CD4-positive, alpha-beta memory T cell (primary cell): ENCODE measurements around the gene FAM161B. TPM values are rescaled to one million over a fixed set of nuclear protein-coding genes. Genes with fewer than 3 reads are reported as not detected.
A peak's percentile ranks its signal among the peaks of the same experiment; 100 is the strongest.
"Not testable (repeated sequence)": the region's sequence is repeated elsewhere in the genome, so short reads cannot be mapped to it uniquely, and the experiment has no call there.

Experiments used
- CTCF ChIA-PET: fragments of 350-600 bp; sonication (Branson Sonifier 250); formaldehyde crosslinking; loops from one replicate; lab custom pipeline; 2021; ENCODE audit warnings: inconsistent platforms; ENCODE audit not compliant: partially characterized antibody; lab: Charles Lee
- POLR2A ChIA-PET: fragments of 350-600 bp; sonication (Branson Sonifier 250); formaldehyde crosslinking; loops from one replicate; lab custom pipeline; 2021; ENCODE audit not compliant: partially characterized antibody; lab: Charles Lee
- DNase-seq, 5 donors: peaks; one replicate each; pipeline versions ENCODE4 v3.0.0 to v3.0.0-alpha.2; 2020 to 2022; ENCODE audit warnings: mixed read lengths in 1 of 5
- H3K27ac ChIP-seq: one replicate; pipeline ENCODE4 v1.7.0; 2013; ENCODE audit warnings: low read depth, low read length
- H3K27me3 ChIP-seq: 2 replicates; pipeline ENCODE4 v1.7.0; 2013; ENCODE audit warnings: mild to moderate bottlenecking, low read length, moderate library complexity; ENCODE audit not compliant: insufficient read depth
- H3K36me3 ChIP-seq: 2 replicates; pipeline ENCODE4 v1.7.0; 2013; ENCODE audit warnings: mild to moderate bottlenecking, low read length, moderate library complexity; ENCODE audit not compliant: insufficient read depth
- H3K4me1 ChIP-seq: 2 replicates; pipeline ENCODE4 v1.7.0; 2013; ENCODE audit warnings: mild to moderate bottlenecking, low read length, moderate library complexity; ENCODE audit not compliant: insufficient read depth
- H3K4me3 ChIP-seq, 2 donors: one replicate each; pipeline ENCODE4 v1.7.0; 2013; ENCODE audit warnings: low read length in 2 of 2, mild to moderate bottlenecking in 1 of 2
- H3K9me3 ChIP-seq, 2 donors: one replicate each; pipeline ENCODE4 v1.7.0; 2013; ENCODE audit warnings: low read length in 2 of 2, control low read depth in 1 of 2; ENCODE audit not compliant: control insufficient read depth in 1 of 2
- H3K27ac Mint-ChIP-seq, 7 donors: one replicate each; pipeline ENCODE4 v1.8.0; 2020 to 2021; ENCODE audit warnings: mixed read lengths in 7 of 7, mild to moderate bottlenecking in 6 of 7, inconsistent platforms in 3 of 7, moderate library complexity in 3 of 7
- H3K27me3 Mint-ChIP-seq, 2 donors: one replicate each; pipeline ENCODE4 v1.8.0; 2020 to 2021; ENCODE audit warnings: mixed read lengths in 2 of 2
- H3K36me3 Mint-ChIP-seq, 2 donors: one replicate each; pipeline ENCODE4 v1.8.0; 2020 to 2021; ENCODE audit warnings: mixed read lengths in 2 of 2, inconsistent platforms in 1 of 2, mild to moderate bottlenecking in 1 of 2
- H3K4me1 Mint-ChIP-seq, 4 donors: one replicate each; pipeline ENCODE4 v1.8.0; 2020 to 2021; ENCODE audit warnings: mixed read lengths in 4 of 4, mild to moderate bottlenecking in 1 of 4
- H3K4me3 Mint-ChIP-seq, 8 donors: one replicate each; pipeline ENCODE4 v1.8.0; 2020 to 2021; ENCODE audit warnings: mixed read lengths in 8 of 8, mild to moderate bottlenecking in 7 of 8, moderate library complexity in 6 of 8, inconsistent platforms in 3 of 8
- H3K9me3 Mint-ChIP-seq, 8 donors: one replicate each; pipeline ENCODE4 v1.8.0; 2020 to 2021; ENCODE audit warnings: mixed read lengths in 8 of 8, mild to moderate bottlenecking in 5 of 8, inconsistent platforms in 3 of 8, moderate library complexity in 1 of 8
- intact Hi-C: fragments of 100-400 bp; cut with micrococcal nuclease; formaldehyde crosslinking; loops from one replicate; pipeline ENCODE4 v1.15.1; 2023
- polyA plus RNA-seq, 2 donors: library from polyadenylated mRNA; unstranded; fragments of 300-500 nt; fragmentation: Illumina TruSeq; gene quantifications; one replicate each; pipeline ENCODE4 v1.2.3, GENCODE V29; 2021
- total RNA-seq, 2 experiments: library from RNA; stranded (reverse); gene quantifications; one replicate each; pipeline ENCODE4 v1.2.3, GENCODE V29; 2021

FAM161B gene
- total and polyA plus RNA-seq, 4 experiments from 2014 or later, result 0.59 to 6.5 (median 4.8) TPM

DNA sequence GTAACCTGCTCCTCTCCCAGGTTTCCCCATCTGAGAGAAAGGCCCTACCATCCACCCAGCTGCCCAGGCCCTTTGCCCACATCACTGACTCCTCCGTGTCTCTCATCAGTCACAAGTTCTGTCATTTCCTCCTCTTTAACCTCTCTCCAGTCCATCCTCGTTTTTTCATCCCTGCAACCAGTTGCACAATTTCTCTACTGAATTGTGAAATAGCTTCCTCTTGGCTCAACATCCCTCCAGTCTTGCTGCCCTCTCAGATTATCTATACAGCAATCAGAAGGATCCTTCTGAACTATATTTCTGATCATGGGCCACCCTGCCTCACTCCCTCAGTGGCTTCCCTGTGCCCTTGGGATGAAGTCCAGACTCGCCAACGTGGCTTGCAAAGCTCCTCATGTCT, 6.8 kb downstream of the FAM161B start:
- no peak overlapping the region for H3K27ac ChIP-seq
- CTCF ChIA-PET, result no interaction called here
- peaks cover 4% of the 10 kb centered on the region for H3K36me3 ChIP-seq
- H3K9me3 ChIP-seq, result no peaks in the 10 kb centered on the region
- Mint-ChIP-seq H3K4me3 (no peak overlapping the region), H3K27ac (peak overlapping the region in 4 of 7 donors; percentile 13 to 88 (median 18)), H3K27me3 (no peaks in the 10 kb centered on the region), H3K9me3 (no peaks in the 10 kb centered on the region), H3K36me3 (peaks cover 12 to 27% of the 10 kb centered on the region in 2 donors), H3K4me1 (peaks cover 0 to 5% (median 4%) of the 10 kb centered on the region in 4 donors)
- H3K4me1 ChIP-seq, result no peaks in the 10 kb centered on the region
- intact Hi-C loops, result no loop called here
- H3K27me3 ChIP-seq, result no peaks in the 10 kb centered on the region
- POLR2A ChIA-PET, result no interaction called here
- DNase-seq, result no peak
- no peak overlapping the region for H3K4me3 ChIP-seq

DNA sequence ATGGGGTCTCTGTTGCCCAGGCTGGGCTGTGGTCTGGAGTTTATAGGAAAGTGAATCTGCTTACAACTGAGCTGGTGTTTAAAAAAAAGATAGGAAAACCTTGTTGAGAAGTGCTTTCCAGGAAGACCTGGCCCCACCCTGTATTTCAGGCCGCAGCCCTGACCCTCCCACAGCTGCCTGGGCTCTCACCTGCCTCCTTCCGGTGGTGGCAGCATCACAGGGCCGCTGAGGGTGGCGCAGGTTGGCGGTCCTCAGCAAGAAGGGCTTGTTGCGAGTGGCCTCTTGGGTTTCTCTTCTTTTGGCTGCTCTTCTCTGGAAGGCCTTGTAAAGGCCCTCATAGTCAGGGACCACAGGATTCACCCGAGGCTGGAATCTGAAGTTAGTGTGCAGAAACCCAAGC, 7.7 kb downstream of the FAM161B start:
- Mint-ChIP-seq H3K36me3 (peaks cover 12 to 28% of the 10 kb centered on the region in 2 donors), H3K27me3 (no peaks in the 10 kb centered on the region), H3K27ac (peak overlapping the region in 4 of 7 donors; percentile 35 to 57 (median 42)), H3K9me3 (no peaks in the 10 kb centered on the region), H3K4me3 (no peak overlapping the region), H3K4me1 (peaks cover 0 to 4% (median 2%) of the 10 kb centered on the region in 4 donors)
- Histone ChIP-seq H3K9me3 (no peaks in the 10 kb centered on the region), H3K27me3 (no peaks in the 10 kb centered on the region), H3K27ac (no peak overlapping the region), H3K36me3 (peaks cover 4% of the 10 kb centered on the region), H3K4me3 (no peak overlapping the region), H3K4me1 (no peaks in the 10 kb centered on the region)
- CTCF ChIA-PET, result no interaction called here
- intact Hi-C loops, result no loop called here
- POLR2A ChIA-PET, result no interaction called here
- DNase-seq, result no peak

DNA sequence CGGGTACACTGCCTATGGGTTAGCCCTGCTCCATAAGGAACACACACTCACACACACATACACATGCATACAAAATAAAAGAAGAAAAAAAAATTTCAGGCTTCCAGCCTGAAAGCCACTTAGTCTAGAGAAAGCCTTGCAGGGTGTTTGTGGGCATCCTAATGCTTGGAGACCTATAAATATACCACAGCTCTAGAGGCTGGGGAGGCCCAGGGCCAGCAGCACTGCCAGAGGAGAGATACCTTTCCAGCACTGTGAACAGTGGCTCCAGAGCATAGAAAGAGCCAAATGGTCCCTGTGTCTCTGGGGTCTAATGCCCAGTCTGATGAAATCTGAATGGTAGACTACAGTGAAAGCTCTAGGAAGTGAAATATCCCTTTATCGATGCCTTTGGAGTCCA, 12.9 kb downstream of the FAM161B start:
- intact Hi-C loops, result no loop called here
- POLR2A ChIA-PET, result no interaction called here

DNA sequence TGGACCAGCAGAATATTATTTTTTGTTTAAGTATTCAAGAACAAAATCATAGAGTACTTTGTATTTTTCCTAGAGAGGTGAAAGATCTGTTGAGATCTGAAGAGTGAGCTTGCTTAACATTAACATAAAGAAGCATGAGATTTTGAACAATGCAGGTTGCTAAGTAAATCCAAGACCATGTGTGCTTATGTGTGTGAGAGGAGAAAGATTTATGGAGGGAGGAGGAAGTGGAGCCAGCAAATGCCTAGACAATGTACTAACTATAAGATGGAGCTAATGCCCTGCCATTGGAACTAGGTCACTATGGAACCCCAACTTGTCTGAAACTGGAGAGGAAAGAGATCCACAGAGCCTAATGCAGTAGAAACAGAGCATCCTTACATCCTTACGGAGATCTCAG, 13.3 kb downstream of the FAM161B start:
- Histone ChIP-seq H3K27me3 (no peaks in the 10 kb centered on the region), H3K4me1 (no peaks in the 10 kb centered on the region), H3K36me3 (peaks cover 21% of the 10 kb centered on the region), H3K9me3 (no peaks in the 10 kb centered on the region), H3K27ac (no peak overlapping the region), H3K4me3 (no peak overlapping the region)
- no peak for DNase-seq
- H3K4me3 Mint-ChIP-seq, result no peak overlapping the region
- no peaks in the 10 kb centered on the region for H3K27me3 Mint-ChIP-seq
- H3K36me3 Mint-ChIP-seq, result peaks cover 12 to 42% of the 10 kb centered on the region in 2 donors
- H3K4me1 Mint-ChIP-seq, result peaks cover 0 to 2% (median 0%) of the 10 kb centered on the region in 4 donors
- POLR2A ChIA-PET, result no interaction called here
- intact Hi-C loops, result no loop called here
- peak overlapping the region in 3 of 7 donors; percentile 4 to 79 (median 4) for H3K27ac Mint-ChIP-seq
- CTCF ChIA-PET, result no interaction called here
- no peaks in the 10 kb centered on the region for H3K9me3 Mint-ChIP-seq

More for the DNA sequence above, 12.9 kb downstream of the FAM161B start:
- H3K27ac ChIP-seq, result no peak overlapping the region
- H3K36me3 Mint-ChIP-seq, result peaks cover 7 to 39% of the 10 kb centered on the region in 2 donors
- H3K27ac Mint-ChIP-seq, result peak overlapping the region in 3 of 7 donors; percentile 4 to 79 (median 59)
- H3K27me3 ChIP-seq, result no peaks in the 10 kb centered on the region
- no peak for DNase-seq
- H3K4me3 Mint-ChIP-seq, result no peak overlapping the region
- CTCF ChIA-PET, result no interaction called here
- no peak overlapping the region for H3K4me3 ChIP-seq
- H3K9me3 ChIP-seq, result no peaks in the 10 kb centered on the region
- H3K27me3 Mint-ChIP-seq, result no peaks in the 10 kb centered on the region
- no peaks in the 10 kb centered on the region for H3K9me3 Mint-ChIP-seq
- H3K36me3 ChIP-seq, result peaks cover 16% of the 10 kb centered on the region
- H3K4me1 ChIP-seq, result no peaks in the 10 kb centered on the region
- peaks cover 0 to 2% (median 0%) of the 10 kb centered on the region in 4 donors for H3K4me1 Mint-ChIP-seq

DNA sequence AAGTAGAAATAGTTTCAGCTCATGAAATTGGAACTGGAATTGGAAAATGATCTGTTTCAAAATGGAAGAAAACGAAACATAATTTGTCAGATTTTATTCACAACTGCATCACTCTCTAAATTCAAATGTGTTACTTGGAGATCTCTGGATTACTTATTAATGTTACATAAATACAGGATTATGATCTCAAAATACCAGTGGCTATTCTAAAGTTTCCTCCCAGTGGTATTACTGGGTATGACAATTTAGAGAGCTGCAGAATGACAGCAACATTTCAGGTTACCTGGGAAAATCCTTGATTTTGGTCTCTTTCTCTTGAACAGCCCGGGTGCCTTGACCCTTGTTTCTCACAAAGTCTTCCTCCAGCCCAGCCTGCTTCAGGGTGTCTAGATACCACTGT, 14.2 kb downstream of the FAM161B start:
- Mint-ChIP-seq H3K36me3 (peaks cover 19 to 51% of the 10 kb centered on the region in 2 donors), H3K4me3 (no peak overlapping the region), H3K4me1 (peaks cover 0 to 2% (median 0%) of the 10 kb centered on the region in 4 donors), H3K27me3 (no peaks in the 10 kb centered on the region), H3K9me3 (no peaks in the 10 kb centered on the region), H3K27ac (peak overlapping the region in 4 of 7 donors; percentile 30 to 62 (median 48))
- H3K9me3 ChIP-seq, result no peaks in the 10 kb centered on the region
- no peaks in the 10 kb centered on the region for H3K4me1 ChIP-seq
- intact Hi-C loops, result no loop called here
- POLR2A ChIA-PET, result no interaction called here
- CTCF ChIA-PET, result interaction anchor here (1.1 kb wide), 1 partner anchor 11 kb away, joined by 3 read pairs; no protein-coding TSS in a partner anchor
- no peak overlapping the region for H3K4me3 ChIP-seq
- no peaks in the 10 kb centered on the region for H3K27me3 ChIP-seq
- peak in 1 of 5 donors; percentile 6 for DNase-seq
- no peak overlapping the region for H3K27ac ChIP-seq
- peaks cover 29% of the 10 kb centered on the region for H3K36me3 ChIP-seq

DNA sequence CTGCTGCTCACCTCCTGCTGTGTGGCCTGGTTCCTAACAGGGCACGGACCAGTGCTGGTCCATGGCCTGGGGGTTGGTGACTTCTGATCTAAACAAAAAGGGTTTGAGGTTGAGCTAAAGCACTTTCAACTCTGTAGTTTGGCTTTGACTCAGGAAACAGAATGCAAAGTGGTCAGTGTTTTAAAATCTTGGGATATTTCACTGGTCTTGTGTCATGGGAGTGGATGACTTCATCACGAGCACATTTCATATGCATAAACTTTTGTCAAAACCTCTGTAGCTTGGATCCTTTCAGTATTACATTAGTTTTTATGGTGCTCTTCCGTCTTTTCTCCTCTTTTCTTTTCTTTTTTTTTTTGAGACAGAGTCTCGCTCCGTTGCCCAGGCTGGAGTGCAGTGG, 25.6 kb downstream of the FAM161B start:
- peaks cover 83% of the 10 kb centered on the region for H3K36me3 ChIP-seq
- H3K9me3 Mint-ChIP-seq, result peaks cover 0 to 2% (median 0%) of the 10 kb centered on the region in 8 donors
- H3K27ac ChIP-seq, result no peak overlapping the region
- intact Hi-C loops, result no loop called here
- DNase-seq, result no peak
- no peak overlapping the region for H3K4me3 ChIP-seq
- peaks cover 67 to 84% of the 10 kb centered on the region in 2 donors for H3K36me3 Mint-ChIP-seq
- no peaks in the 10 kb centered on the region for H3K27me3 ChIP-seq
- CTCF ChIA-PET, result interaction anchor here (1.2 kb wide), 1 partner anchor 10 kb away, joined by 3 read pairs; no protein-coding TSS in a partner anchor
- POLR2A ChIA-PET, result no interaction called here
- no peak overlapping the region for H3K4me3 Mint-ChIP-seq
- H3K27me3 Mint-ChIP-seq, result no peaks in the 10 kb centered on the region
- peak overlapping the region in 3 of 7 donors; percentile 40 to 49 (median 41) for H3K27ac Mint-ChIP-seq
- H3K4me1 ChIP-seq, result no peaks in the 10 kb centered on the region
- H3K9me3 ChIP-seq, result no peaks in the 10 kb centered on the region
- peaks cover 0 to 5% (median 0%) of the 10 kb centered on the region in 4 donors for H3K4me1 Mint-ChIP-seq

DNA sequence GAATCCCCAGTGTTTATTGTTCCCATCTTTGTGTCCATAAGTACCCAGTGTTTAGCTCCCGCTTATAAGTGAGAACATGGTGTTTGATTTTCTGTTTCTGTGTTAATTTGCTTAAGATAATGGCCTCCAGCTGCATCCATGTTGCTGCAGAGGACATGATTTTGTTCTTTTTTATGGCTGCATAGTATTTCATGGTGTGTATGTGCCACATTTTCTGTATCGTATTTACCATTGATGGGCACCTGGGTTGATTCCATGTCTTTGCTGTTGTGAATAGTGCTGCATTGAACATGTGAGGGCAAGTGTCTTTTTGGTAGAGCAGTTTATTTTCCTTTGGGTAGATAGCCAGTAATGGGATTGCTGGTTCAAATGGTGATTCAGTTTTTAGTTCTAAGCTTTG, 30.4 kb downstream of the FAM161B start:
- H3K4me3 Mint-ChIP-seq, H3K27ac ChIP-seq, CTCF ChIA-PET, POLR2A ChIA-PET, intact Hi-C loops, H3K27me3 ChIP-seq, H3K4me1 Mint-ChIP-seq, H3K9me3 Mint-ChIP-seq, H3K27me3 Mint-ChIP-seq, H3K4me1 ChIP-seq, DNase-seq, H3K4me3 ChIP-seq, H3K9me3 ChIP-seq: not testable (repeated sequence)
- peak overlapping the region in 1 of 7 donors; percentile 41 for H3K27ac Mint-ChIP-seq
- peaks cover 49% of the 10 kb centered on the region for H3K36me3 ChIP-seq
- H3K36me3 Mint-ChIP-seq, result peaks cover 46 to 64% of the 10 kb centered on the region in 2 donors
